H1 (cell line): ENCODE measurements around the gene PTX4. TPM values are rescaled to one million over a fixed set of nuclear protein-coding genes. Genes with fewer than 3 reads are reported as not detected.

Experiments
- CTCF ChIA-PET: fragments of 300-600 bp; sonication (Branson Sonifier 250); formaldehyde crosslinking; loops from one replicate; lab custom pipeline; 2021; ENCODE audit not compliant: partially characterized antibody; lab: Charles Lee
- POLR2A ChIA-PET: fragments of 300-600 bp; sonication (Branson Sonifier 250); formaldehyde crosslinking; loops from one replicate; lab custom pipeline; 2021; ENCODE audit warnings: inconsistent platforms; ENCODE audit not compliant: partially characterized antibody; lab: Charles Lee
- DNase-seq, 2 experiments: peaks; one replicate each; pipeline versions ENCODE4 v3.0.0 to v3.0.0-alpha.2; 2010 to 2022; ENCODE audit warnings: low spot score in 2 of 2, low read depth in 1 of 2, mixed read lengths in 1 of 2
- FAIRE-seq: peaks from 2 replicates; lab custom pipeline; 2011; peaks lifted over from hg19 to GRCh38; lab: Jason Lieb, UNC
- H2AFZ ChIP-seq: 2 replicates; pipeline ENCODE4 v1.8.1; 2012; ENCODE audit warnings: low read length, inconsistent platforms
- H2AK5ac ChIP-seq: 2 replicates; pipeline ENCODE4 v1.6.1; 2013; ENCODE audit warnings: low read depth, low read length
- H2BK120ac ChIP-seq: replicated peaks from 2 replicates; pipeline ENCODE3; 2013; ENCODE audit warnings: low read depth, low read length, inconsistent platforms
- H2BK12ac ChIP-seq: 2 replicates; pipeline ENCODE4 v1.6.1; 2013; ENCODE audit warnings: low read depth, low read length
- H2BK15ac ChIP-seq: 2 replicates; pipeline ENCODE4 v1.6.1; 2013; ENCODE audit warnings: low read length
- H2BK20ac ChIP-seq: 2 replicates; pipeline ENCODE4 v1.6.1; 2013; ENCODE audit warnings: low read length
- H2BK5ac ChIP-seq: 2 replicates; pipeline ENCODE4 v1.6.1; 2013; ENCODE audit warnings: low read depth, low read length
- H3K14ac ChIP-seq: 2 replicates; pipeline ENCODE4 v1.6.1; 2013; ENCODE audit warnings: inconsistent platforms; ENCODE audit not compliant: insufficient read length
- H3K18ac ChIP-seq: 2 replicates; pipeline ENCODE4 v1.6.1; 2013; ENCODE audit warnings: low read length; ENCODE audit errors: extremely low read depth
- H3K23ac ChIP-seq: 2 replicates; pipeline ENCODE4 v1.6.1; 2013; ENCODE audit warnings: inconsistent platforms; ENCODE audit not compliant: insufficient read length
- H3K23me2 ChIP-seq: 2 replicates; pipeline ENCODE4 v1.6.1; 2013; ENCODE audit warnings: low read depth, low read length
- H3K27ac ChIP-seq: 2 replicates; pipeline ENCODE4 v1.6.1; 2011; ENCODE audit warnings: low read depth, low read length, inconsistent platforms
- H3K27me3 ChIP-seq, 4 experiments: replicated peaks in 1 of 4; 1 replicate in 1 of 4; 2 replicates in 3 of 4; pipeline versions ENCODE4 v1.6.1 to v1.8.1; 2011 to 2013; ENCODE audit warnings: low read length in 3 of 4, mild to moderate bottlenecking in 3 of 4, inconsistent platforms in 2 of 4, mixed read lengths in 2 of 4, moderate library complexity in 1 of 4; ENCODE audit not compliant: control insufficient read depth in 3 of 4, insufficient read depth in 3 of 4; ENCODE audit errors: extremely low read depth in 1 of 4
- H3K36me3 ChIP-seq, 4 experiments: 2 replicates each; pipeline versions ENCODE4 v1.6.1 to v1.8.1; 2011 to 2013; ENCODE audit warnings: mild to moderate bottlenecking in 4 of 4, low read length in 3 of 4, moderate library complexity in 2 of 4, control low read depth in 1 of 4, inconsistent platforms in 1 of 4; ENCODE audit not compliant: insufficient read depth in 4 of 4, control insufficient read depth in 2 of 4
- H3K4ac ChIP-seq: replicated peaks from 2 replicates; pipeline ENCODE3; 2013; ENCODE audit warnings: low read length, low read depth, mixed read lengths, inconsistent platforms; ENCODE audit not compliant: insufficient read length
- H3K4me1 ChIP-seq, 4 experiments: replicated peaks in 1 of 4; 1 replicate in 1 of 4; 2 replicates in 3 of 4; pipeline versions ENCODE4 v1.6.1 to v1.8.1; 2011 to 2013; ENCODE audit warnings: low read length in 3 of 4, inconsistent platforms in 2 of 4, mixed read lengths in 1 of 4; ENCODE audit not compliant: insufficient read depth in 4 of 4, control insufficient read depth in 3 of 4
- H3K4me2 ChIP-seq, 2 experiments: 2 replicates each; pipeline versions ENCODE4 v1.6.1 to v1.8.1; 2011 to 2013; ENCODE audit warnings: low read depth in 2 of 2, low read length in 2 of 2, control low read depth in 1 of 2, inconsistent platforms in 1 of 2, mild to moderate bottlenecking in 1 of 2; ENCODE audit not compliant: insufficient read depth in 1 of 2
- H3K4me3 ChIP-seq, 4 experiments: fragments of 200-600, 300-600 bp in 1 of 4; sonication (generic), shearing (Covaris generic), sonication (Bioruptor Twin) in 1 of 4; 2 replicates each; pipeline versions ENCODE4 v1.5.1 to v1.8.1; 2011 to 2016; ENCODE audit warnings: low read length in 4 of 4, low read depth in 3 of 4, control low read depth in 2 of 4, inconsistent platforms in 2 of 4, mild to moderate bottlenecking in 2 of 4, mixed read lengths in 1 of 4, moderate library complexity in 1 of 4; ENCODE audit not compliant: insufficient read depth in 2 of 4; ENCODE audit errors: extremely low read depth in 1 of 4
- H3K56ac ChIP-seq: replicated peaks from 2 replicates; pipeline ENCODE3; 2013; ENCODE audit warnings: low read depth, mild to moderate bottlenecking, mixed read lengths, low read length, inconsistent platforms; ENCODE audit not compliant: insufficient read length
- H3K79me1 ChIP-seq: 2 replicates; pipeline ENCODE4 v1.6.1; 2013; ENCODE audit warnings: low read depth, low read length, control low read depth
- H3K79me2 ChIP-seq, 2 experiments: 2 replicates each; pipeline versions ENCODE4 v1.6.1 to v1.8.1; 2012 to 2013; ENCODE audit warnings: low read length in 2 of 2, mild to moderate bottlenecking in 2 of 2, inconsistent platforms in 1 of 2; ENCODE audit not compliant: insufficient read depth in 2 of 2, control insufficient read depth in 1 of 2
- H3K9ac ChIP-seq, 4 experiments: replicated peaks in 1 of 4; 1 replicate in 1 of 4; 2 replicates in 3 of 4; pipeline versions ENCODE4 v1.6.1 to v1.8.1; 2011 to 2013; ENCODE audit warnings: low read depth in 3 of 4, low read length in 3 of 4, control low read depth in 2 of 4, mild to moderate bottlenecking in 2 of 4, moderate library complexity in 2 of 4, inconsistent platforms in 1 of 4; ENCODE audit errors: extremely low read depth in 1 of 4
- H3K9me3 ChIP-seq, 2 experiments: 2 replicates each; pipeline versions ENCODE4 v1.6.1 to v1.8.1; 2012 to 2013; ENCODE audit warnings: mild to moderate bottlenecking in 2 of 2, moderate library complexity in 2 of 2, control low read depth in 1 of 2, inconsistent platforms in 1 of 2, low read depth in 1 of 2, low read length in 1 of 2, mixed read lengths in 1 of 2; ENCODE audit not compliant: insufficient read depth in 2 of 2
- H4K20me1 ChIP-seq, 2 experiments: replicated peaks in 1 of 2; 2 replicates each; pipeline versions ENCODE3 to v1.8.1; 2011 to 2013; ENCODE audit warnings: inconsistent platforms in 2 of 2, low read length in 2 of 2, mild to moderate bottlenecking in 1 of 2; ENCODE audit not compliant: insufficient read depth in 2 of 2, control insufficient read depth in 1 of 2
- H4K5ac ChIP-seq: 2 replicates; pipeline ENCODE4 v1.6.1; 2013; ENCODE audit warnings: low read length, low read depth, mixed read lengths, inconsistent platforms; ENCODE audit not compliant: insufficient read length
- H4K8ac ChIP-seq: 2 replicates; pipeline ENCODE4 v1.8.0; 2013; ENCODE audit warnings: mild to moderate bottlenecking, moderate library complexity, low read length, inconsistent platforms; ENCODE audit not compliant: insufficient read depth; ENCODE audit errors: extremely low read depth
- H4K91ac ChIP-seq: replicated peaks from 2 replicates; pipeline ENCODE3; 2013; ENCODE audit warnings: low read length, mixed read lengths, inconsistent platforms; ENCODE audit not compliant: insufficient read length
- HDAC2 ChIP-seq, 2 experiments: fragments of 300-600 bp in 1 of 2; sonication (generic) in 1 of 2; IDR thresholded peaks; 2 replicates each; pipeline ENCODE4 v1.6.1; 2011 to 2012; ENCODE audit warnings: low read depth in 2 of 2, low read length in 2 of 2, mild to moderate bottlenecking in 2 of 2, moderate library complexity in 2 of 2, borderline replicate concordance in 1 of 2, inconsistent platforms in 1 of 2
- HDAC6 ChIP-seq: IDR thresholded peaks from one replicate; pipeline ENCODE4 v1.7.1; 2012; ENCODE audit warnings: low read depth, mild to moderate bottlenecking, inconsistent platforms, low read length, moderate library complexity
- PHF8 ChIP-seq: fragments of 200-600 bp; sonication (generic); conservative IDR thresholded peaks from 2 replicates; pipeline ENCODE4 v1.7.1; 2012; ENCODE audit warnings: low read depth, mild to moderate bottlenecking, inconsistent platforms, low read length, moderate library complexity
- SP1 ChIP-seq: IDR thresholded peaks from 2 replicates; pipeline ENCODE4 v1.6.1; 2011; ENCODE audit warnings: low read depth, low read length
- SRF ChIP-seq: IDR thresholded peaks from 2 replicates; pipeline ENCODE4 v1.6.1; 2011; ENCODE audit warnings: mild to moderate bottlenecking, low read depth, low read length, moderate library complexity
- TBP ChIP-seq: IDR thresholded peaks from 2 replicates; pipeline ENCODE4 v1.6.1; 2011; ENCODE audit warnings: low read depth, low read length, improper control_type of control experiment
- WGBS, 2 experiments: shearing (Covaris generic) in 1 of 2; methylation state at CpG; one replicate each; pipeline versions ENCODE4 v1.1.6 to v1.1.7; 2013 to 2015; ENCODE audit warnings: low lambda C conversion rate in 2 of 2, mixed read lengths in 2 of 2, inconsistent platforms in 1 of 2, low coverage in 1 of 2, missing lambda C conversion rate in 1 of 2; ENCODE audit not compliant: insufficient replicate concordance in 2 of 2, insufficient coverage in 1 of 2, insufficient read length in 1 of 2; ENCODE audit errors: extremely low coverage in 1 of 2, missing lambda C conversion rate in 1 of 2; 5-methylcytosine and 5-hydroxymethylcytosine counted together
- polyA plus RNA-seq, 7 experiments: library from polyadenylated mRNA; depleted of rRNA in 3 of 7; stranded (reverse) in 5 of 7; unstranded in 2 of 7; fragments of >200 nt in 5 of 7; fragments of 200-250 nt in 2 of 7; gene quantifications; 1 replicate in 5 of 7; 2 replicates in 1 of 7; 4 replicates in 1 of 7; pipeline versions ENCODE4 v1.2.1 to v1.2.3, GENCODE V29; 2011 to 2013; ENCODE audit warnings: missing spikeins in 2 of 7, mixed read lengths in 2 of 7
- total RNA-seq: library from RNA; stranded (reverse); fragmentation: NEBNext Ultra II Directional; extraction: Animal tissue kit (Norgen Biotek cat#: 25700); gene quantifications from 2 replicates; pipeline ENCODE4 v1.2.1, GENCODE V29; 2021

The PTX4 gene
- total and polyA plus RNA-seq, 2 of the 8 experiments (the other 6 are each of a cell fraction or from before 2014, with no cell fraction given), result not detected

GRCh38 chr16:1514507-1514906 is 25.8 kb upstream of the PTX4 start:
- Histone ChIP-seq H3K23ac (no peak overlapping the region), H3K27ac (no peak overlapping the region), H3K9me3 (peaks cover 0 to 2% of the 10 kb centered on the region in 2 experiments; a peak in 2 of 4 replicates), H2AFZ (no peak overlapping the region), H3K79me1 (no peaks in the 10 kb centered on the region; the same call in 1 of the 2 replicates), H2BK120ac (no peak overlapping the region), H3K14ac (no peak overlapping the region), H2BK15ac (no peak overlapping the region), H4K20me1 (peaks cover 0 to 2% of the 10 kb centered on the region in 2 experiments), H3K18ac (no peak overlapping the region), H3K4me2 (no peak overlapping the region), H2AK5ac (no peak overlapping the region), H3K23me2 (no peaks in the 10 kb centered on the region), H2BK12ac (no peak overlapping the region), H2BK20ac (no peak overlapping the region), H3K36me3 (peaks cover 0 to 7% (median 2%) of the 10 kb centered on the region in 4 experiments; a peak in 4 of 8 replicates), H4K8ac (no peak overlapping the region), H3K4me3 (no peak overlapping the region), H2BK5ac (no peak overlapping the region), H3K79me2 (no peaks in the 10 kb centered on the region), H3K4ac (no peak overlapping the region), H4K5ac (no peak overlapping the region), H3K27me3 (no peaks in the 10 kb centered on the region), H3K4me1 (no peaks in the 10 kb centered on the region), H4K91ac (no peak overlapping the region), H3K56ac (no peak overlapping the region), H3K9ac (no peak overlapping the region)
- WGBS, 2 experiments, result 93% methylated on average over 3 of the region's 3 CpGs; no CpG with 5 or more reads in 1 of the 2 experiments
- no peak for FAIRE-seq
- no peak for DNase-seq
- CTCF ChIA-PET, result no interaction called here
- TF ChIP-seq SRF (no peak), PHF8 (no peak), HDAC6 (no peak), HDAC2 (IDR thresholded peaks at IDR 0.05; ENCODE audit: borderline replicate concordance in 1 of 2, low read depth in 2 of 2, low read length in 2 of 2) (no peak), TBP (no peak), SP1 (no peak)
- POLR2A ChIA-PET, result interaction anchor here (0.6 to 10.3 kb wide), 8 partner anchors 10 to 250 kb away, joined by 3 to 175 read pairs (median 4); partner anchors contain the start of genes CRAMP1, IFT140, PTX4 and TELO2
